Measurements from ENCODE around the gene GSTT4.
"Not testable (repeated sequence)": the region's sequence is repeated elsewhere in the genome, so short reads cannot be mapped to it uniquely, and the experiment has no call there.

GSTT4 gene

GRCh38 chr22:23977304-23977703, 27.9 kb downstream of the GSTT4 start:
- H3K9me3 ChIP-seq (ENCODE audit: severe bottlenecking); H3K27ac ChIP-seq (ENCODE audit: poor library complexity, severe bottlenecking): not testable (repeated sequence)

GRCh38 chr22:23974836-23975352, 30.4 kb downstream of the GSTT4 start:
- H3K36me3 ChIP-seq (ENCODE audit: low read depth): peaks cover 21% of the 10 kb centered on the region
- not testable (repeated sequence) for H3K27me3 ChIP-seq (ENCODE audit: insufficient read depth, poor library complexity, severe bottlenecking); H3K4me3 ChIP-seq (ENCODE audit: severe bottlenecking); H3K27ac ChIP-seq (ENCODE audit: poor library complexity, severe bottlenecking); H3K4me1 ChIP-seq (ENCODE audit: insufficient read depth, poor library complexity, severe bottlenecking); DNase-seq (ENCODE audit: low spot score); H3K9me3 ChIP-seq (ENCODE audit: severe bottlenecking)
- peak; percentile 52 for ATAC-seq (ENCODE audit: low read depth)

More at GRCh38 chr22:23977304-23977703, 27.9 kb downstream of the GSTT4 start:
- H3K27me3 ChIP-seq (ENCODE audit: insufficient read depth, poor library complexity, severe bottlenecking); H3K4me3 ChIP-seq (ENCODE audit: severe bottlenecking); ATAC-seq (ENCODE audit: low read depth); DNase-seq (ENCODE audit: low spot score); H3K36me3 ChIP-seq (ENCODE audit: low read depth); H3K4me1 ChIP-seq (ENCODE audit: insufficient read depth, poor library complexity, severe bottlenecking): not testable (repeated sequence)

- H3K27ac ChIP-seq (ENCODE audit: poor library complexity, severe bottlenecking); DNase-seq (ENCODE audit: low spot score); H3K27me3 ChIP-seq (ENCODE audit: insufficient read depth, poor library complexity, severe bottlenecking); H3K4me3 ChIP-seq (ENCODE audit: severe bottlenecking); H3K4me1 ChIP-seq (ENCODE audit: insufficient read depth, poor library complexity, severe bottlenecking); H3K9me3 ChIP-seq (ENCODE audit: severe bottlenecking): not testable (repeated sequence)
- ATAC-seq (ENCODE audit: low read depth): peak; percentile 89
- H3K36me3 ChIP-seq (ENCODE audit: low read depth): peaks cover 24% of the 10 kb centered on the region
Measured at GRCh38 chr22:23974345-23974744, 30.9 kb downstream of the GSTT4 start, which contains the start of gene DDT. DDT (minus strand) TSS chr22:23974441; CDS start chr22:23974414, 27 bp downstream.

GRCh38 chr22:23971927-23972326, 33.3 kb downstream of the GSTT4 start:
- not testable (repeated sequence) for H3K27ac ChIP-seq (ENCODE audit: poor library complexity, severe bottlenecking); H3K4me3 ChIP-seq (ENCODE audit: severe bottlenecking); ATAC-seq (ENCODE audit: low read depth); H3K4me1 ChIP-seq (ENCODE audit: insufficient read depth, poor library complexity, severe bottlenecking); H3K27me3 ChIP-seq (ENCODE audit: insufficient read depth, poor library complexity, severe bottlenecking); H3K9me3 ChIP-seq (ENCODE audit: severe bottlenecking); DNase-seq (ENCODE audit: low spot score)
- peaks cover 27% of the 10 kb centered on the region for H3K36me3 ChIP-seq (ENCODE audit: low read depth)

- H3K36me3 ChIP-seq (ENCODE audit: low read depth): peaks cover 27% of the 10 kb centered on the region
- H3K27ac ChIP-seq (ENCODE audit: poor library complexity, severe bottlenecking): no peak overlapping the region
- no peaks in the 10 kb centered on the region for H3K4me1 ChIP-seq (ENCODE audit: insufficient read depth, poor library complexity, severe bottlenecking)
- no peak for ATAC-seq (ENCODE audit: low read depth)
- no peaks in the 10 kb centered on the region for H3K27me3 ChIP-seq (ENCODE audit: insufficient read depth, poor library complexity, severe bottlenecking)
- no peaks in the 10 kb centered on the region for H3K9me3 ChIP-seq (ENCODE audit: severe bottlenecking)
- TF ChIP-seq CTCF (IDR thresholded peaks at IDR 0.05; ENCODE audit: poor library complexity, severe bottlenecking): no peak
- no peak overlapping the region for H3K4me3 ChIP-seq (ENCODE audit: severe bottlenecking)
- DNase-seq (ENCODE audit: low spot score): no peak
Measured at GRCh38 chr22:23970816-23971486, 34.3 kb downstream of the GSTT4 start.

GRCh38 chr22:23970201-23970641, 35.0 kb downstream of the GSTT4 start:
- no peak for TF ChIP-seq CTCF (IDR thresholded peaks at IDR 0.05; ENCODE audit: poor library complexity, severe bottlenecking)
- no peak for ATAC-seq (ENCODE audit: low read depth)
- H3K4me1 ChIP-seq (ENCODE audit: insufficient read depth, poor library complexity, severe bottlenecking): no peaks in the 10 kb centered on the region
- H3K27me3 ChIP-seq (ENCODE audit: insufficient read depth, poor library complexity, severe bottlenecking): no peaks in the 10 kb centered on the region
- H3K4me3 ChIP-seq (ENCODE audit: severe bottlenecking): no peak overlapping the region
- H3K9me3 ChIP-seq (ENCODE audit: severe bottlenecking): no peaks in the 10 kb centered on the region
- no peak for DNase-seq (ENCODE audit: low spot score)
- H3K36me3 ChIP-seq (ENCODE audit: low read depth): peaks cover 27% of the 10 kb centered on the region
- H3K27ac ChIP-seq (ENCODE audit: poor library complexity, severe bottlenecking): no peak overlapping the region

- ATAC-seq (ENCODE audit: low read depth) (no peak), DNase-seq (ENCODE audit: low spot score) (no peak)
- peaks cover 27% of the 10 kb centered on the region for H3K36me3 ChIP-seq (ENCODE audit: low read depth)
- H3K4me3 ChIP-seq (ENCODE audit: severe bottlenecking): no peak overlapping the region
- H3K27me3 ChIP-seq (ENCODE audit: insufficient read depth, poor library complexity, severe bottlenecking): no peaks in the 10 kb centered on the region
- no peaks in the 10 kb centered on the region for H3K4me1 ChIP-seq (ENCODE audit: insufficient read depth, poor library complexity, severe bottlenecking)
- no peak overlapping the region for H3K27ac ChIP-seq (ENCODE audit: poor library complexity, severe bottlenecking)
- H3K9me3 ChIP-seq (ENCODE audit: severe bottlenecking): no peaks in the 10 kb centered on the region
- no peak for TF ChIP-seq CTCF (IDR thresholded peaks at IDR 0.05; ENCODE audit: poor library complexity, severe bottlenecking)
Measured at GRCh38 chr22:23969071-23969470, 36.2 kb downstream of the GSTT4 start.

GRCh38 chr22:23966568-23966967, 38.7 kb downstream of the GSTT4 start, which contains the start of gene DDTL:
DDTL (plus strand) TSS chr22:23966888; CDS start chr22:23966915, 27 bp downstream.
- peaks cover 22% of the 10 kb centered on the region for H3K36me3 ChIP-seq (ENCODE audit: low read depth)
- H3K27me3 ChIP-seq (ENCODE audit: insufficient read depth, poor library complexity, severe bottlenecking); DNase-seq (ENCODE audit: low spot score); H3K4me1 ChIP-seq (ENCODE audit: insufficient read depth, poor library complexity, severe bottlenecking); H3K4me3 ChIP-seq (ENCODE audit: severe bottlenecking); H3K27ac ChIP-seq (ENCODE audit: poor library complexity, severe bottlenecking); H3K9me3 ChIP-seq (ENCODE audit: severe bottlenecking): not testable (repeated sequence)
- ATAC-seq (ENCODE audit: low read depth): peak; percentile 91

- peaks cover 17% of the 10 kb centered on the region for H3K36me3 ChIP-seq (ENCODE audit: low read depth)
- H3K4me3 ChIP-seq (ENCODE audit: severe bottlenecking); DNase-seq (ENCODE audit: low spot score); H3K27ac ChIP-seq (ENCODE audit: poor library complexity, severe bottlenecking); H3K27me3 ChIP-seq (ENCODE audit: insufficient read depth, poor library complexity, severe bottlenecking); H3K9me3 ChIP-seq (ENCODE audit: severe bottlenecking); H3K4me1 ChIP-seq (ENCODE audit: insufficient read depth, poor library complexity, severe bottlenecking): not testable (repeated sequence)
- ATAC-seq (ENCODE audit: low read depth): peak; percentile 51; the same call in 2 of the 3 replicates
Measured at GRCh38 chr22:23966094-23966493, 39.2 kb downstream of the GSTT4 start.
